SK-N-MC (cell line): ENCODE results near the gene TELO2.

Experiments
- DNase-seq: peaks from one replicate; pipeline ENCODE4 v3.0.0-alpha.2; 2011; ENCODE audit warnings: low read depth, low spot score
- H3K27ac ChIP-seq: fragments of 200-600 bp; sonication (generic); 2 replicates; pipeline ENCODE4 v1.5.1; 2016; ENCODE audit warnings: mixed run types
- H3K36me3 ChIP-seq: fragments of 200-600 bp; sonication (generic); 2 replicates; pipeline ENCODE4 v1.6.1; 2017; ENCODE audit warnings: antibody characterized with exemption, low read length, mixed read lengths; ENCODE audit not compliant: insufficient read depth
- H3K4me3 ChIP-seq: fragments of 200-600 bp; sonication (generic); 2 replicates; pipeline ENCODE4 v1.5.1; 2016
- H3K9ac ChIP-seq: fragments of 200-600 bp; sonication (generic); 2 replicates; pipeline ENCODE4 v1.8.0; 2017; ENCODE audit warnings: mixed run types, mixed read lengths; ENCODE audit not compliant: insufficient read length
- H3K9me3 ChIP-seq: fragments of 200-600 bp; sonication (generic); 2 replicates; pipeline ENCODE4 v1.6.1; 2017; ENCODE audit warnings: low read depth, mild to moderate bottlenecking, antibody characterized with exemption, low read length, moderate library complexity, mixed read lengths
- EZH2 ChIP-seq: fragments of 200-600 bp; sonication (generic); IDR thresholded peaks from one replicate; pipeline ENCODE4 v1.6.1; 2017; ENCODE audit warnings: antibody characterized with exemption
- FOXP2 ChIP-seq: optimal IDR thresholded peaks from 2 replicates; pipeline ENCODE3; 2011; ENCODE audit warnings: mild to moderate bottlenecking, moderate library complexity; ENCODE audit not compliant: insufficient read depth; ENCODE audit errors: extremely low read length, control extremely low read depth
- POLR2AphosphoS5 ChIP-seq: IDR thresholded peaks from 2 replicates; pipeline ENCODE4 v1.6.1; 2012; ENCODE audit warnings: mild to moderate bottlenecking, low read depth, low read length, borderline replicate concordance

Gene TELO2

DNA sequence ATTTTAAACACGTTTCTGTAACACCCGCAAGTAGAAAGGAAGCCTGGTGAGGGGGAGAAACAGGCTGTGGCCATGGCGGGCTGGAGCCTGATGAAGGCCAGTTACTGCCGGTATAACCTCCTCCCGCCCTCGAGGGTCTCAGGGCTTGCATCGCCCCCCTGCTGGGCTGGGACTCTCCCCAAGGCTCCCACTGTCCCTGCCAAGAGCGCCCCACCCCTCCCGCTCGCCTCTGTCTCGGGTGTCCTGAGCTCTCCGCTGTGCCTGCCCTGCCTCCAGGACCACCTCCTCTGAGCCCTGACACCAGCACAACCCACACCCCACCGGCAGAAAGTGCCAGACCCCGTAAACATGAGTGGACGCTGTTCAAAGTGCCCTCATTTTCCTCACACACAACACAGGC is 59.0 kb downstream of the TELO2 start:
- no peak for TF ChIP-seq EZH2
- no peak for TF ChIP-seq POLR2AphosphoS5
- no peak for TF ChIP-seq FOXP2
- Histone ChIP-seq H3K9me3 (no peaks in the 10 kb centered on the region), H3K4me3 (no peak overlapping the region), H3K9ac (no peak overlapping the region), H3K36me3 (no peaks in the 10 kb centered on the region; the same call in 1 of the 2 replicates), H3K27ac (no peak overlapping the region)
- DNase-seq: no peak

- DNase-seq: no peak
- Histone ChIP-seq H3K9me3 (no peaks in the 10 kb centered on the region), H3K27ac (no peak overlapping the region), H3K4me3 (no peak overlapping the region), H3K9ac (no peak overlapping the region), H3K36me3 (no peaks in the 10 kb centered on the region; the same call in 1 of the 2 replicates)
- TF ChIP-seq EZH2 (no peak), POLR2AphosphoS5 (no peak), FOXP2 (no peak)
Measured at GRCh38 chr16:1553946-1554825, 61.0 kb downstream of the TELO2 start.

- DNase-seq: no peak
- H3K9me3 ChIP-seq: no peaks in the 10 kb centered on the region
- H3K4me3 ChIP-seq: no peak overlapping the region
- H3K36me3 ChIP-seq: no peaks in the 10 kb centered on the region; the same call in 1 of the 2 replicates
- TF ChIP-seq EZH2 (no peak), FOXP2 (no peak), POLR2AphosphoS5 (no peak)
- no peak overlapping the region for H3K27ac ChIP-seq
- H3K9ac ChIP-seq: no peak overlapping the region
Measured at GRCh38 chr16:1554826-1555445, 61.8 kb downstream of the TELO2 start.

DNA sequence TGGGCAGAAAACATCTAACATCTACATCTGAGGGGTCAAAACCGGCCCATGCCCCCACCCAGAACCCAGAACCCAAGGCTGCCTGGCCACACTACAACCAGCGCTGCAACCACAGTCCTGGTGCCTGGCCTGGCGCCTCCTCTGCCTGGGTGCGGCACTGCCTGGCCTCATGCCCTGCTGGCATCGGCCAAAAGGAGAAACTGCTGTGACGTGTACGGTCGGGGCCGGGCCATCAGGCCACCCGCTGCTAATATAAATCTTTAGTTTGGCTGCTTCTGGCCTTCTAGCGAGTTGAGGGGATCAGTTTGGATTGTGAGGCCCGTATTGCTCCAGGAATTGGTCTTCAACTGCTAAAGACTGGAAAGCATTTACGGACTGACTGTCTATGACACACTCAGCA is 63.1 kb downstream of the TELO2 start:
- H3K4me3 ChIP-seq: no peak overlapping the region
- no peaks in the 10 kb centered on the region; the same call in 1 of the 2 replicates for H3K36me3 ChIP-seq
- no peak overlapping the region for H3K27ac ChIP-seq
- H3K9me3 ChIP-seq: no peaks in the 10 kb centered on the region
- H3K9ac ChIP-seq: no peak overlapping the region
- DNase-seq: no peak
- no peak for TF ChIP-seq POLR2AphosphoS5
- no peak for TF ChIP-seq EZH2
- TF ChIP-seq FOXP2: no peak

GRCh38 chr16:1557074-1557473 is 63.9 kb downstream of the TELO2 start:
- H3K9ac ChIP-seq: no peak overlapping the region
- H3K4me3 ChIP-seq: no peak overlapping the region
- no peak overlapping the region for H3K27ac ChIP-seq
- DNase-seq: no peak
- no peaks in the 10 kb centered on the region for H3K9me3 ChIP-seq
- H3K36me3 ChIP-seq: peaks cover 4% of the 10 kb centered on the region; the same call in 1 of the 2 replicates
- TF ChIP-seq EZH2 (no peak), FOXP2 (no peak), POLR2AphosphoS5 (no peak)

- peaks cover 4% of the 10 kb centered on the region; the same call in 1 of the 2 replicates for H3K36me3 ChIP-seq
- no peaks in the 10 kb centered on the region for H3K9me3 ChIP-seq
- H3K27ac ChIP-seq: no peak overlapping the region
- no peak overlapping the region for H3K9ac ChIP-seq
- DNase-seq: no peak
- no peak for TF ChIP-seq EZH2
- no peak for TF ChIP-seq FOXP2
- no peak for TF ChIP-seq POLR2AphosphoS5
- no peak overlapping the region for H3K4me3 ChIP-seq
Measured at GRCh38 chr16:1557576-1557975, 64.4 kb downstream of the TELO2 start.

- no peak for DNase-seq
- Histone ChIP-seq H3K36me3 (peaks cover 4% of the 10 kb centered on the region; the same call in 1 of the 2 replicates), H3K27ac (no peak overlapping the region), H3K4me3 (no peak overlapping the region), H3K9ac (no peak overlapping the region), H3K9me3 (no peaks in the 10 kb centered on the region)
- no peak for TF ChIP-seq EZH2
- no peak for TF ChIP-seq POLR2AphosphoS5
- no peak for TF ChIP-seq FOXP2
Measured at GRCh38 chr16:1559446-1559975, 66.4 kb downstream of the TELO2 start.
